ELF-1 (cell line): Measurements from ENCODE around the gene RBM23.
"Not testable (repeated sequence)": the region's sequence is repeated elsewhere in the genome, so short reads cannot be mapped to it uniquely, and the experiment has no call there.

Experiments
- DNase-seq: peaks from one replicate; pipeline ENCODE4 v3.0.0-alpha.2; 2016; ENCODE audit warnings: low read depth, low spot score

Gene RBM23

DNA sequence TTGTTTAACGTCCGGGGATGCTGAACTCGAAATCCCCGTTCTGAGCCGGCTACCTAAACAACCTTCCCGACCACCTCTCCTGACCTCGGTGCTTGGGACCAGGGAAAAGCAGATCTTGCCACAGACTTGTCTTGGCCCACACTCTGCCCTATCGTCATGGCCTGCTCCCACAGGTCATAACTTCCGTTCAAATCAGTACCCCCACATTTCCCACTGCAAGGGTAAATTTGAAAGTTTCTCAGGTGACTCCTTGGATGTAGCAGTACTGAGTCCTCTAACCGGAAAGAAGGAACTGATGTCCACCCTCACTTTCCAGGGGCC, 612 bp upstream of the RBM23 start:
- DNase-seq = no peak

DNA sequence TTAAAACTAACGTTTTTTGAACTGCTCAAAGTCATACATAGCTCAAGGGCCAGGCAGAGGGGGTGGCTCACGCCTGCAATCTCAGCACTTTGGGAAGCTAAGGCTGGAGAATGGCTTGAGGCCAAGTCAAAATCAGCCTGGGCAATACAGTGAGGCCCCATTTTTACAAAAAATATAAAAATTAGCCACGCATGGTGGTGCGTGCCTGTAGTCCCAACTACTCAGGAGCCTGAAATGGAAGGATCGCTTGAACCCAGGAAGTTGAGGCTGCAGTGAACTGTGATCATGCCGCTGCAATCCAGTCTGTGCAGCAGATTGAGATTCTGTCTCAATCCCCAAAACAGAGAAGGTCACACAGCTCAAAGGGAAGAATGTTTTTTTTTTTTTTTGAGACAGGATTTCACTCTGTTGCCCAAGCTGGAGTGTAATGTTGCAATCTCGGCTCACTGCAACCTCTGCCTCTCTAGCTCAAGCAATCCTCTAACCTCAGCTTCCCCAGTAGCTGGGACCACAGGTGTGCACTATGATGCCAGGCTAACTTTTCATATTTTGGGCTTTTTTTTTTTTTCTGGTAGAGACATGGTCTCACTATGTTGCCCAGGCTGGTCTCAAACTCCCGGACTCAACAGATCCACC, 2.9 kb downstream of the RBM23 start:
- no peak for DNase-seq

DNA sequence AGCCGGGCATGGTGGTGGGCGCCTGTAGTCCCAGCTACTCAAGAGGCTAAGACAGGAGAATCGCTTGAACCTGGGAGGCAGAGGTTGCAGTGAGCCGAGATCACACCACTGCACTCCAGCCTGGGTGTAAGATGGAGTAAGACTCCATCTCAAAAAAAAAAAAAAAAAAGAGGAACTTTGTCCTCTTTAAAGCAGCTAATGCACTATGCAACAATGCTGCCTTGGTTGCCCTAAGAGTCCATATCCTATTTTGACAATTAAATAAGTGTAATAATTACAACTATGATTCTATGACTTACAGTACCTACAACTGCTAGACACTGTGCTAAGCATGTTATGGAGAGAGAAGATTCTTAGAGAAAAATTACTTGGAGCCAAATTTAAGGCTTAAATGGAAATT, 4.1 kb downstream of the RBM23 start:
- DNase-seq = not testable (repeated sequence)

DNA sequence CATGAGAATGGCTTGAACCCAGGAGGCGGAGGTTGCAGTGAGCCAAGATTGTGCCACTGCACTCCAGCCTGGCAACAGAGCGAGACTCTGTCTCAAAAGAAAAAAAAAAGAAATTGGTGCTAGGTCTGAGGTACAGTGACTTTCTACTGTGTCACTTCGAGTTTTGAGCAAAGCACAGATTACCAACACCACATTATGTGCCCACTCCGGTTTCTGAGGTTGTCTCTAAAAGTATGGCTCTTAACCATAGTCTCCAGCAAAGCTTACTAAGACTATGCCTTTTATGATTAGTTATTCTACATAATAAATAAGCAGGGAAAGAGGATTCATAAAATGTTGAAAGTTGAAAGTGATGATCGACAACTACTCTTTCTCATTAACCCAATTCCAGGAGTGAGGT, 8.0 kb downstream of the RBM23 start:
- DNase-seq = no peak

DNA sequence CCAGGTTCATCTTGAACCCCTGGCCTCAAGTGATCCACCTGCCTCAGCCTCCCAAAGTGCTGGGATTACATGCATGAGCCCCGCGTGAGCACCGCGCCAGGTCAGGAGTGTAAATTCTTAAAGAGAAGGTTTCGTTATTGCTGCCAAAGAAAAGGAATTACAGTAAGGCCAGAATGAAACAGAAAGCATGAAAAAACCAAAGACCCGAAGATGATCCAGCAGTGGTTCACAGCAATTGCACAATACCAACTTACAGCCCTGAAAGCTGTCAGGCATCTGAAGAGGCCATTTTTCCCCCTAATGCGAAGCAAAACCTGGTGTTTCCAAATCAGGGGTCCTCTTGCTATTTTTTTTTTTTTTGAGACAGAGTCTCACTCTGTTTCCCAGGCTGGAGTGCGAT, 10.3 kb downstream of the RBM23 start:
- DNase-seq = no peak

DNA sequence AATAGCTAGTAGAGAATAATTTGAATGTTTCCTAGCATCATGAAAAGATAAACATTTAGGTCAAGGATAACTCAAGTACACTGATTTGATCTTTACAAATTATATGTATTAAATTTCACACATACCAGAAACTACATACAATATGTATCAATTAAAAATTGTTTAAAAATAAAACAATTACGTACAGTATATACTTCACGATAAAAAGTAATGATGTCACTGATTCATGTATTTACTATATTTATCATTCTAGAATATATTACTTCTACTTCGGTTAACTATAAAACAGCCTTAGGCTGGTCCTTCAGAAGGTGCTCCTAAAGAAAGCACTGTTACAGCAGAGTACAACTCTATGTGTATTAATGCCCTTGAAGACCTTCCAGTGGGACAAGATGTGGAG, 11.5 kb downstream of the RBM23 start:
- no peak for DNase-seq

DNA sequence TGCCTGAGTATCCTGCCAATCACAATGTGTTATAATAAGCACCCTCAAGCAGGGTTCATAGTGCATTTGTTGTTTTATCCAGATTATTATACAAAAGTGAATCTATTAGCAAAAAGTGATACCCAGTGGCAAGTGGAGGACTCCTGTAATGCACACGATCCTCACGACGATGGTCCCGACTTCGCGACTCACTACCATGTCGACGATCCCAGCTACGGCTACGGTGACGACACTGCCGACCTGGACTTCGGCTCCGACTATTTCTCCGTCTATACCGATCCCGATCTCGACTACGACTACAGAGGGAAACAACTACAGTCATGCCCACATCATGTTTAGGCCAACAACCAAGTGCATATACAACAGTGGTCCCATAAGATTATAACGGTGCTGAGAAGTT, 12.9 kb downstream of the RBM23 start:
- no peak for DNase-seq

DNA sequence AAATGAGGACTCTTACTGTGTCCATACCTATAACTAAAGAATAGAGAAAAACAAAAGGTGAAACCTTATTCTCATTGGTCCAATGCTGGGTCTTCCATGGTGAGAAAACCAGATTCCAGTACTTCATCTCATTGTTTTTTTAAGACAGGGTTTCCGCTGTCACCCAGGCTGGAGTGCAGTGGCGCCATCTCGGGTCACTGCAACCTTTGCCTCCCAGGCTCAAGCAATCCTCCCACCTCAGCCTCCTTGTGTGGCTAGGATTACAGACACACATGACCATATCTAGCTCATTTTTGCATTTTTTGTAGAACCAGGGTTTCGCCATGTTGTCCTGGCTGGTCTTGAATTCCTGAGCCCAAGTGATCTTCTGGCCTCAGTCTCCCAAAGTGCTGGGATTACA, 13.3 kb downstream of the RBM23 start:
- DNase-seq = no peak

DNA sequence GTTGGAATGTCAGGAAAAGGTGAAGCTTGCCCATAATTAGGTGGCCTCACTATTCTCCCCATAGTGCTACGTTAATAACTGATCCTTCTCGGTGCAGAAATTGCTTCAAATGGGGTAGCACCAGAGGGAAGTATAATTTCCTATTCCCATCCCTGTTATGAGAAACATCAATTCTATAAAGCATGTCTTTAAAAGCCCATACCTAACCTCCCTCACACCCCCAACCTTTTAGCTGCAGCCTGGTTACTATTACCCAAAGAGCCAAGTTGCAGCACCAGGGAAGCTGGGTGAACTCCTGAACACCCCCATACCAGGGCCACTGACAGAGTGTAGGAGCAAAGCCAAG, 15.2 kb downstream of the RBM23 start:
- DNase-seq = no peak

DNA sequence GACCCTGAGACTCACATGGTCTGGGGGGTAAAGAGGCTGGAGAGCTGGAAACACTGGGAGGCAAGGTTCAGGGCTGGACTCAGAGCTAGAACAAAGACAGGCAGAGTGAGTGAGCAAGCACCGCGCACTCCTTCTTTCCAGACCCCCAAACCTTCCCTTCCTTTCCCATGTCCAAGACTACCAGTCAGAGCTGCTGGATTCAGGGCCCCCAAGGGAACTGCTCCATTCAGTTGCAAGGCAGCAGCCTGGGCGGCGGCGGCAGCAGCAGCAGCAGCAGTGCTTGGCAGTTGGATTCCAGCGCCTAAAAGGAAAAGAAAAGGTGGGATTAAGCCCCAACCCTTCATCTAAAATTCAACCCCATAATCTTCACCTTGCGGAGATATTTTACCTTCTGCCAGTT, 17.1 kb downstream of the RBM23 start:
- no peak for DNase-seq

DNA sequence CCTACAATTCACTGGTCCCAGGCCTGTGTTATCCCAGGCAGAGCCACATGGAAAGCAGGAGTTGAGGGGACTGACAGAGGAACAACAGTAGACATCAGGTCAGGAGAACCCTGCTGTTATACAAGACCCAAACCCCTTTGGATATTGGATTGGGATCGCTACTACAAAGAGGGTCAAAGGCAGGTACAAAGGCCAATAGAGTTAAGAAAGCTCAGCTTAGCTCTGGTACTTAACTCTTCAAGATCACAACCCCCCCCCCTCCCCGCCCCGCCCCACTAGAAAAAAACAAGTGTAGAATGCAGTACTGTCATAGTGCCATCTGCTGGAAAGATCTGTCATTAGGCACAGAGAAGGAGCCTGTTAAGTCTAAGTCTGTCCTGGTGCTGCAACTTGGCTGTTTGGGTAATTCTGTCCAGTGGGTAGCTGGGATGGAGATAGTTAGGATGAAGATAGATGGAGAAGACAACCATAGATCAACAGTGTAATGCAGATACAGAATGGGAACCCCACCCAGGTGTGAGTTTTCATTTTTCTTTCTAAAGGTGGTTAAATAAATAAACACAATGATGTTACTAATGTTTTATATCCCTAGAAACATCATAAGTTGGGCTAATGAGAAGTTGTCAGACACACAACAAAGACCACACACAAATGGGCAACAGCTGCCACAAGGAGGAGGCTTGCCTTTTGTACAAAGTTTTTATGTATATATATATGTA, 18.7 kb downstream of the RBM23 start:
- DNase-seq = peak; percentile 74

DNA sequence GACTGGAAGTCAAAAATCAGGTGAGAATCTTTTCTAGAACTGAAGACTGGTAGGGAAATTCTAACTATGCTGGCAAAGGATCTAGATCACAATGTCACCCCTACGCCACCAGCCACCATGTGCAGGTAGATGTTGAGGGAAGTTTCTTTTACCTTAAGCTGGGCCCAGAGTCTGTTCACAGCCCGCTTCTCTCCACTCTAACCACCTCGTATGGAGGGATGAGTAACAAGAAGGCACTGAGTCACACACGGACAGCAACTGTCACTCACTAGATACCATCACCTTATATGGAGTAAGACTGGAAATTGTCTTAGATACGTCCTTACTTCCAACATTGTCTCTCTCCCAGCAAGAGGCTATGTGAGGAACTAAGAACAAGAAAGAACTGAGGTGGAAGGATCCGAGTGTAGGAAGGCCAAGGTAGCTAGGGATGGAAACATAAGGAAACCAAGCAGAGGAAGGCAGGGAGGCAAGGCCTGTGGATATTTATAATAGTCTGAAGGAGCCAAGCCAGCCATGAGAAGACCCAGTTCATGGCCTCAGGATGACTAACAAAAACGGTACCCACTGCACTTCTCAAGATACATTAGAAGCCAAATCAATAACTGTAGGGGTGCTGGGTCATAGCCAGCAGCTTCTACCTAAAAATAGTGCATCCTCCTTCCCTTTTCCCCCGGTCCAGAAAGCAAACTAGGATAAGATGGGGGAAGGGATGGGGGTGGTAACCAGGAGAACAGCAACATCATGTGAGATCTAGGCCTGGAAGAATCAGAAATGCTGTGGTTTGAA, 20.5 kb downstream of the RBM23 start:
- no peak for DNase-seq

DNA sequence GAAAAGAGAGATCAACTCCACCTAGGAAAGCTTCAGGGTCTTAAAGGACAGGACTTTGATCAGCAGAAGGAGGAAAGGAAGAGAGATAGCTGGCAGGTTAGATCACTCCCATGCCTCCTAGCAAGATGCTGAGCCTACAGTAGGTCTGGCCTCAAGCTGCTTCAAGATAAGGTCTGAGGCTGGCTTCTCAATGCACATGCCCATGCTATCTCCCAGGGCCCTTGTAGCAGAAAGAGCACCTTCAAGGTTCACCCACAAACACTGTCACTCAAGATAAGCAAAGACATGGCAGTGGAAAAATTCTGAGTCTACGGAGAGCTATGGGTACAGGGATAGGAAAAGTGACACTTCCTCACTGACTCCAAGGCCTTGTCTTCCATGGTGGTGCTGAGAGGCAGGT, 21.6 kb downstream of the RBM23 start:
- DNase-seq = no peak

DNA sequence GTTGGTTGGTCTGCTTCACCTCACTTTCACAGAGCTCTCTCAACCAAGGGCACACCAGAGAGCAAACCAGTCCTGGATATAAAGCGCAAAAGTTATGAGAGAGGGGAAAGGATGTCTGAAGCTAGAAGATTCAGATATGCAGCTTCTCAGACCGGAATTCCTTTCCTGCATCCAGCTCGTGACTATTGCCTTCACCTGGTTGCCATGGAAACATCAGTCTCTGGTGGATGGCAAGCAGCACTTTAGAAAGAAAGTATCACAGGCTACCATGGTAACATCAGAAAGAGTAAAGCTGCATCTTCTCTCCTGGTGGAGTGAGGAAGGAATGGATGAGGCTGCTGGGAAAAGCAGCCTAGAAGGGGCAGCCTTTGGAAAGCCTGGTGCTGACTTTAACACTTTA, 22.2 kb downstream of the RBM23 start:
- no peak for DNase-seq

DNA sequence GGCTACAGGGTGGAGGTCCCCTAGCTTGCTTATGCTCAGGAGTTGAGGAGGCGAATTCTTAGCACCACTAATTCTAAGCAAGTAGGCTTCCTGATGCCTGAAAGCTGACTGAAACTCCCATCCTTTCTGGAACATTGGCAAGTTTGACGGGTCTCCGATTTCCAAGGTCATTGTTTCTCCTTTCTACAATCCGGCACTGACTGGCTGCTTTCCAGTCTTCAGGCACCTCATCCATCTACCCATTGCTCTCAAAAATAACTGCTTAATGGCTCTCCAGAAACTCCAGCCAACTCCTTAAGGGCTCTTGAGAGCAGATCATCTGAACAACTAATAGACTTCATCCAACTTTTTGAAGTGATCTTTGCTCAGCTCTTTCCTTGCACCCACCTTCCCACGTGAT, 22.6 kb downstream of the RBM23 start:
- DNase-seq = no peak

DNA sequence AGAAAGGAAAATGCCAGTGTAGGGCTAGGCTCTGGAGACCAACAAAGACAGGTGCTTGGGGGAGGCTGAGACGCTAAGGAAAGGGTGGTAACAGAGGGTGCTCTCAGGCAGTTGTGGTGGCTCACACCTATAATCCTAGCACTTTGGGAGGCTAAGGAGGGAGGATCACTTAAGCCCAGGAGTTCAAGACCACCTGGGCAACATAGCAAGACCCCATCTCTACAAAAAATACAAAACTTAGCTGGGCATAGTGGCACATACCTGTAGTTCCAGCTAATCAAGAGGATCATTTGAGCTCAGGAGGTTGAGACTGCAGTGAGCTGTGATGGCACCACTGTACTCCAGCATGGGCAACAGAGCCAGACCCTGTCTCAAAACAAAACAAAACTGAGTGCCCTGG, 23.5 kb downstream of the RBM23 start:
- DNase-seq = no peak

DNA sequence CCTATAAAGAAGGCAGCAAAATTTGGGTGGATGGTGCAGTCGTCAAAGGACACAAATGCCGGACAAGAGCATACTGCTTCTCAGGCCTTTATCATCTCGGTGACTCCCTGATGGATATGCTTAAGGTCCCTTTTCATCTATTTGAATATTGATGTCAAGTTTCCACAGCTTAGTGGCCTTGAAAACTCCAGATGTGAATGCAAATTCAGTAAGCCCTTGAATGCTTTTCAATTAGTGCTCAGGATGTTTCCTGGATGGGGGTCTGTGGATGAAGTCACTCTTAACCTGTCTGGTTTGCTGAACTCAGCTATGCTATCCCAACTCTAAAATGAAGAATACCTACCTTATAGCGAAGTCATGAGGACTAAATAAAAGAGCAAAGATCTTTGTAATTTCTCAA, 25.2 kb downstream of the RBM23 start:
- no peak for DNase-seq

DNA sequence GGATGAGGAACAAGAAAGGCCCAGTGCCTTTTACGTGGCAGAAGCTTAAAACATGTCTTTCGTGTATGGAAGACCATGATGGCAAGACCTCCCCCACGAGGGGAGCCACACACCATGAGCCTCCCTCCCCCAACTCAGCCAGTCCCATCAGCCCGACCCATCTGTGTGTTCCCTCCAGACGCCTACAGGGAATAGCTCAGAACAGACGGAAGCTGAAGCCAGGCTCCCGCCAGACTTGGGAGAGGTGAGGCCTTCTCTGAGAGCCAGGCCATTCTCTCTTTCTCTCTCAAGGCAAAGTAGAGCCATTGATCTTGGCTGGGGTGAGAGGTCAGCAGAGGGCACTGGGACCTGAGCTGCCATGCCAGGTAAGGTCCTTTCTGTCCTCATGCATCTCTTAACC, 26.5 kb downstream of the RBM23 start:
- DNase-seq = no peak

DNA sequence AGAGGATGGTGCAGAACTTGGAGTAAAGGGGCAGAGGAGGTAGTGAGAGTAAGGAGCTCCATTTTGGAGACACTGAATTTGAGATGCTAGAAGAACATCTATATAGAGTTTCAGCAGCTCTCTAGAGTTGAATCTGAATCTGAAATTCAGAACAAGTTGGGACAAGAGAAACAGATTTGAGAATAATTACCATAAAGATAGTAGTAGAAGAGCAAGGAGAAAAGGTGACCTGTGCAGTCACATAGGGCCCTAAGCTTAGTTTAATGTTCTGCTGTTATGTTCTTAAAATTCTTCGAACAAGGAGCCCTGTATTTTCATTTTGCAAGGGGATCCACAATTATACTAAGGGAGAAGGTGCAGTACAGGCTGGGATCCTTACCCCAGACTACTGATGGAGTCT, 28.5 kb downstream of the RBM23 start:
- DNase-seq = no peak

DNA sequence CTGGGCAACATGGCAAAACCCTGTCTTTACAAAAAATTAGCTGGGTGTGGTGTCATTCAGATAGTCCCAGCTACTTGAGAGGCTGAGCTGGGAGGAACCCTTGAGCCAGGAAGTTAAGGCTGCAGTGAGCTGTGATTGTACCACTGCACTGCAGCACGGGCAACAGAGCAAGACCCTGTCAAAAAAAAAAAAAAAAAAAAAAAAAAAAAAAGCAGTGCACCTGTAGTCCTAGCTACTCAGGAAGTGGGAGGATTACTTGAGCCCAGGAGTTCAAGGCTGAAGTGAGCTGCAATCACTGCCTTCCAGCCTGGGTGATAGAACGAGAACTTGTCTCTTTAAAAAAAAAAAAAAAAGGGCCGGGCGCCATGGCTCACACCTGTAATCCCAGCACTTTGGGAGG, 30.3 kb downstream of the RBM23 start:
- no peak for DNase-seq

DNA sequence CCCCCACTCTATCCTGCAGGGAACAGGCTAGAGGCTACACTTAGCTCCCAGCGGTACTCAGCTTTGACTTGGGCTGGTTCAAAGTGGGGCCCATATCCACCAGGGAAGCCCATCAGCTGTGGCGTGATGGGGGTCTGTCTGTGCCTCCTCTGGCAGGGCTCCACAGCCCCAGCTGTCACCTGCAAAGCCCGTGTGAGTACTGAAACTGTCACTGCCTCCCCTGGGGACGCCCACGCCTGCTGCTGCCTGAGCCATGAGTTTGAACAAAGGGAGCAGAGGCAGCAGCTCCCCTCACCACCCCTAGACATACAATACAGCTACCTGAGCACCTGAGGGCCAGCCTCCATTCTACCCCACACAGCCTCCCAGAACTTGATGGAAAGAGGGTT, 31.0 kb downstream of the RBM23 start:
- DNase-seq = no peak

DNA sequence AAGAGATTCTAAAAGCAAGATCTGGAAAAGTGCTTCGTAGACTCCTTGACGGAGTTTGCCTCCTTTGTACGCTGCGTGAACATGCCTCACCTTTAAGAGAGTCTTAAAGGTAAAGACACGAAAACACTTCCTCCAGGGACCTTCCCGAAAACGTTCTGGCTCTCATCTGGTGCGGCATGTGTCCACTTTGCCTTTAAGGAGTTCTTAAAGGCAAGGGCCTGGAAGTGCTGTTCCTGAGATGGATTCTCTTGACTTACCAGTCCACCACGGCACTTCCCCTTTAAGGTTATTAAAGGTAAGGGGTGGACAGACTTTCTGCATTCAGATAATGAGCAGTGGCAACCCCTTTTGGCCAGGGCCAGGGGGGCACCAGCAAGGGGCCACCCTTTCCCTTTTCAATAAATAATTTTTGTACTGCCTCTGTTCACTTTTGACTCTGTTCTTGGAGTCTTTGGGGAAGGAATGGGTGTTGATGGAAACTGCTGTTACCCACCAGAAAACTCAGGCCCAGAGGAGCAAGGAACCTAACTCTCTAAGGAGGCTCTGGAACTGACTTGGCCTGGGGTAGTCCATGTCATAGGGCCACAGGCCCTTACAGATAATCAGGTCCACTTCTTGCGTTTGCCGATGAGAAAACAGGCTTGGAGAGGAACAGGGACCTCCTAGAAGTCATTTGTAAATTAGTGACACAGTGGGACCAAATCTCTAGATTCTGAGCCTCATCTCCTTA, 31.5 kb downstream of the RBM23 start:
- DNase-seq = peak; percentile 87
